ENCODE measurements around the gene RICTOR. TPM values are rescaled to one million over a fixed set of nuclear protein-coding genes. Genes with fewer than 3 reads are reported as not detected.

RICTOR gene
- total and polyA plus RNA-seq, 9 of the 15 experiments (the other 6 are each of a cell fraction or from before 2014, with no cell fraction given), result 13.9 to 46.6 (median 22.6) TPM

DNA sequence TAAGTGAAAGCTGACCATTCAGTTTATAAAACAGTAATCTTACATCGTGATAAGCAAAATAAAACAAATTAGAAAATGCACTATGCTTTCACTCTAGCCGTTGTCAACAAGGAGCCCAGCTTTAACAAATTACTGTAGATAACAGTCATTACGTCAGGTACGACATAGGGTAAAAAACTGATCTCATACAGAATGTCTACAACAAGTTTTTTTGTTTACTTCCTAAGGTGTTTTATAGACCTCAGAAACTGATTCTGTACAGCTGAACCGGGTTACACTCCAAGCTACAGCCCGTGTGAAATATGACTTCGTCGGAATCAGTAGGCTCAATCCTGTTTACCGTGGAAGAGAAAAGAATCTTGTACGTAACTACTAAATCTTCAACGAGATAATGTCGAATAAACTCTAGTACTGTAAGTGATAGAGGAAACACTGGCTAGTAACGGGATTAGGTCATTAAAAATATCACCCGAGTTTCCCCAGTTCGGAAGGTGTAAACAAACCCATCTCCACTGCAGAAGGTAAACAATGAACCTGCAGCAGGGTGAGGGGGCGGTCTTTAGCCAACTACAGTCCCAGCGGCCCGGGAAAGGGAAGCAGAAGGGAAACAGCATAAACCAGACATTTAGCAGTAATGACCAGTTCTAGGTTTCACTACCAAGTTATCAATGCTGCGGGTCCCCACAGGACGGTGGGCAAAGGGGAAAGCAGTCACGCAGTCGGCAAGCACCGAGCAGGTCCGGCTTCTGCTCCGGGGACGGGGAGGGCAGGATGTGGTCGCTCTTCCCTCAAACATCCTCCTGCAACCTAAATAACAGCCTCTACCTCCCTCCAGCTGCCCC, 1.1 kb downstream of the RICTOR start (continued):
- no peak for TF ChIP-seq ZNF589 (CRISPR knock-in tag; IDR thresholded peaks at IDR 0.05; ENCODE audit: low read depth)
- no peak for TF ChIP-seq GABPB2 (CRISPR knock-in tag; conservative IDR thresholded peaks at IDR 0.05)
- peak in 1 of 3 experiments; percentile 10 for TF ChIP-seq YY1 (IDR thresholded peaks at IDR 0.05; ENCODE audit: borderline replicate concordance in 1 of 3, control insufficient read depth in 1 of 3, extremely low read depth in 1 of 3, insufficient read depth in 3 of 3, insufficient read length in 1 of 3, insufficient replicate concordance in 2 of 3, low read depth in 1 of 3, low read length in 2 of 3)
- TF ChIP-seq, protein P1, sequence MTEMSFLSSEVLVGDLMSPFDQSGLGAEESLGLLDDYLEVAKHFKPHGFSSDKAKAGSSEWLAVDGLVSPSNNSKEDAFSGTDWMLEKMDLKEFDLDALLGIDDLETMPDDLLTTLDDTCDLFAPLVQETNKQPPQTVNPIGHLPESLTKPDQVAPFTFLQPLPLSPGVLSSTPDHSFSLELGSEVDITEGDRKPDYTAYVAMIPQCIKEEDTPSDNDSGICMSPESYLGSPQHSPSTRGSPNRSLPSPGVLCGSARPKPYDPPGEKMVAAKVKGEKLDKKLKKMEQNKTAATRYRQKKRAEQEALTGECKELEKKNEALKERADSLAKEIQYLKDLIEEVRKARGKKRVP (CRISPR knock-in tag; IDR thresholded peaks at IDR 0.05), result no peak
- TF ChIP-seq, protein P2, sequence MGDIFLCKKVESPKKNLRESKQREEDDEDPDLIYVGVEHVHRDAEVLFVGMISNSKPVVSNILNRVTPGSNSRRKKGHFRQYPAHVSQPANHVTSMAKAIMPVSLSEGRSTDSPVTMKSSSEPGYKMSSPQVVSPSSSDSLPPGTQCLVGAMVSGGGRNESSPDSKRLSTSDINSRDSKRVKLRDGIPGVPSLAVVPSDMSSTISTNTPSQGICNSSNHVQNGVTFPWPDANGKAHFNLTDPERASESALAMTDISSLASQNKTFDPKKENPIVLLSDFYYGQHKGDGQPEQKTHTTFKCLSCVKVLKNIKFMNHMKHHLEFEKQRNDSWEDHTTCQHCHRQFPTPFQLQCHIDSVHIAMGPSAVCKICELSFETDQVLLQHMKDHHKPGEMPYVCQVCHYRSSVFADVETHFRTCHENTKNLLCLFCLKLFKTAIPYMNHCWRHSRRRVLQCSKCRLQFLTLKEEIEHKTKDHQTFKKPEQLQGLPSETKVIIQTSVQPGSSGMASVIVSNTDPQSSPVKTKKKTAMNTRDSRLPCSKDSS (IDR thresholded peaks at IDR 0.05; ENCODE audit: low read depth, partially characterized antibody), result no peak
- TF ChIP-seq GATAD2B (IDR thresholded peaks at IDR 0.05; ENCODE audit: borderline replicate concordance), result no peak
- TF ChIP-seq, protein P3, sequence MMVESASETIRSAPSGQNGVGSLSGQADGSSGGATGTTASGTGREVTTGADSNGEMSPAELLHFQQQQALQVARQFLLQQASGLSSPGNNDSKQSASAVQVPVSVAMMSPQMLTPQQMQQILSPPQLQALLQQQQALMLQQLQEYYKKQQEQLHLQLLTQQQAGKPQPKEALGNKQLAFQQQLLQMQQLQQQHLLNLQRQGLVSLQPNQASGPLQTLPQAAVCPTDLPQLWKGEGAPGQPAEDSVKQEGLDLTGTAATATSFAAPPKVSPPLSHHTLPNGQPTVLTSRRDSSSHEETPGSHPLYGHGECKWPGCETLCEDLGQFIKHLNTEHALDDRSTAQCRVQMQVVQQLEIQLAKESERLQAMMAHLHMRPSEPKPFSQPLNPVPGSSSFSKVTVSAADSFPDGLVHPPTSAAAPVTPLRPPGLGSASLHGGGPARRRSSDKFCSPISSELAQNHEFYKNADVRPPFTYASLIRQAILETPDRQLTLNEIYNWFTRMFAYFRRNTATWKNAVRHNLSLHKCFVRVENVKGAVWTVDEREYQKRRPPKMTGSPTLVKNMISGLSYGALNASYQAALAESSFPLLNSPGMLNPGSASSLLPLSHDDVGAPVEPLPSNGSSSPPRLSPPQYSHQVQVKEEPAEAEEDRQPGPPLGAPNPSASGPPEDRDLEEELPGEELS (CRISPR knock-in tag; IDR thresholded peaks at IDR 0.05; ENCODE audit: borderline replicate concordance), result no peak; the same call in 1 of the 2 replicates
- TF ChIP-seq GATA2 (CRISPR knock-in tag; IDR thresholded peaks at IDR 0.05), result no peak
- TF ChIP-seq MAFF (IDR thresholded peaks at IDR 0.05; ENCODE audit: low read length), result no peak
- TF ChIP-seq, protein P4, sequence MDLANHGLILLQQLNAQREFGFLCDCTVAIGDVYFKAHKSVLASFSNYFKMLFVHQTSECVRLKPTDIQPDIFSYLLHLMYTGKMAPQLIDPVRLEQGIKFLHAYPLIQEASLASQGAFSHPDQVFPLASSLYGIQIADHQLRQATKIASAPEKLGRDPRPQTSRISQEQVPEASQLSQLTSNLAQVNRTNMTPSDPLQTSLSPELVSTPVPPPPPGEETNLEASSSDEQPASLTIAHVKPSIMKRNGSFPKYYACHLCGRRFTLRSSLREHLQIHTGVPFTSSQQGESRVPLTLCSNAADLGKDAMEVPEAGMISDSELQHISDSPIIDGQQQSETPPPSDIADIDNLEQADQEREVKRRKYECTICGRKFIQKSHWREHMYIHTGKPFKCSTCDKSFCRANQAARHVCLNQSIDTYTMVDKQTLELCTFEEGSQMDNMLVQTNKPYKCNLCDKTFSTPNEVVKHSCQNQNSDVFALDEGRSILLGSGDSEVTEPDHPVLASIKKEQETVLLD (IDR thresholded peaks at IDR 0.05), result peak; percentile 62; the same call in 1 of the 2 replicates
- TF ChIP-seq, protein P5, sequence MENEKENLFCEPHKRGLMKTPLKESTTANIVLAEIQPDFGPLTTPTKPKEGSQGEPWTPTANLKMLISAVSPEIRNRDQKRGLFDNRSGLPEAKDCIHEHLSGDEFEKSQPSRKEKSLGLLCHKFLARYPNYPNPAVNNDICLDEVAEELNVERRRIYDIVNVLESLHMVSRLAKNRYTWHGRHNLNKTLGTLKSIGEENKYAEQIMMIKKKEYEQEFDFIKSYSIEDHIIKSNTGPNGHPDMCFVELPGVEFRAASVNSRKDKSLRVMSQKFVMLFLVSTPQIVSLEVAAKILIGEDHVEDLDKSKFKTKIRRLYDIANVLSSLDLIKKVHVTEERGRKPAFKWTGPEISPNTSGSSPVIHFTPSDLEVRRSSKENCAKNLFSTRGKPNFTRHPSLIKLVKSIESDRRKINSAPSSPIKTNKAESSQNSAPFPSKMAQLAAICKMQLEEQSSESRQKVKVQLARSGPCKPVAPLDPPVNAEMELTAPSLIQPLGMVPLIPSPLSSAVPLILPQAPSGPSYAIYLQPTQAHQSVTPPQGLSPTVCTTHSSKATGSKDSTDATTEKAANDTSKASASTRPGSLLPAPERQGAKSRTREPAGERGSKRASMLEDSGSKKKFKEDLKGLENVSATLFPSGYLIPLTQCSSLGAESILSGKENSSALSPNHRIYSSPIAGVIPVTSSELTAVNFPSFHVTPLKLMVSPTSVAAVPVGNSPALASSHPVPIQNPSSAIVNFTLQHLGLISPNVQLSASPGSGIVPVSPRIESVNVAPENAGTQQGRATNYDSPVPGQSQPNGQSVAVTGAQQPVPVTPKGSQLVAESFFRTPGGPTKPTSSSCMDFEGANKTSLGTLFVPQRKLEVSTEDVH (IDR thresholded peaks at IDR 0.05; ENCODE audit: low read depth, partially characterized antibody), result no peak
- peak; percentile 68; the same call in 1 of the 2 replicates for TF ChIP-seq SP1 (CRISPR knock-in tag; IDR thresholded peaks at IDR 0.05)
- TF ChIP-seq ZNF584 (CRISPR knock-in tag; IDR thresholded peaks at IDR 0.05; ENCODE audit: low read depth), result no peak
- TF ChIP-seq ZNF764 (CRISPR knock-in tag; IDR thresholded peaks at IDR 0.05; ENCODE audit: low read depth), result no peak
